ENCODE data around the gene COL4A6.

The COL4A6 gene

DNA sequence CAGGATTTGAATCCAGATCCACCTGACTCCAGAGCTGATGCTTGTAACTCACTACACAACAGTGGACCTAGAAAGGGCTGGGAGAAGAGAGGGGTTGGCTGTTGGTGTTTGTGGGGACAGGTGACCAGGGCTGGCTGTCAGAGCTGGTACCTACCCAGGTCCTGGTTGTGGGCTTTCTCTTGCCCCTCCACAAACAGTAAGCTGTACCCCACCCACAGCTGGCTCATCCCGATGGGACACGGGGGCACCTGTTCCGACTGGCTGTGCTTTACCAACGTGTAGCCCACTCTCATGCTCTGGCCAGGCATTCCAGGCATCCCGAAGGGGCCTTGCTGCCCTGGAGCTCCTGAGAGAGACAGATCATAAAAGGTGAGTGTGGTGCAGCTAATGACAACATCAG is 277.9 kb downstream of the COL4A6 start:
- TF ChIP-seq, protein P1, sequence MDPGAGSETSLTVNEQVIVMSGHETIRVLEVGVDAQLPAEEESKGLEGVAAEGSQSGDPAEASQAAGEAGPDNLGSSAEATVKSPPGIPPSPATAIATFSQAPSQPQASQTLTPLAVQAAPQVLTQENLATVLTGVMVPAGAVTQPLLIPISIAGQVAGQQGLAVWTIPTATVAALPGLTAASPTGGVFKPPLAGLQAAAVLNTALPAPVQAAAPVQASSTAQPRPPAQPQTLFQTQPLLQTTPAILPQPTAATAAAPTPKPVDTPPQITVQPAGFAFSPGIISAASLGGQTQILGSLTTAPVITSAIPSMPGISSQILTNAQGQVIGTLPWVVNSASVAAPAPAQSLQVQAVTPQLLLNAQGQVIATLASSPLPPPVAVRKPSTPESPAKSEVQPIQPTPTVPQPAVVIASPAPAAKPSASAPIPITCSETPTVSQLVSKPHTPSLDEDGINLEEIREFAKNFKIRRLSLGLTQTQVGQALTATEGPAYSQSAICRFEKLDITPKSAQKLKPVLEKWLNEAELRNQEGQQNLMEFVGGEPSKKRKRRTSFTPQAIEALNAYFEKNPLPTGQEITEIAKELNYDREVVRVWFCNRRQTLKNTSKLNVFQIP (CRISPR knock-in tag; IDR thresholded peaks at IDR 0.05; ENCODE audit: borderline replicate concordance, low read depth), result no peak
- TF ChIP-seq ZFP30 (CRISPR knock-in tag; IDR thresholded peaks at IDR 0.05) (no peak), CSDC2 (CRISPR knock-in tag; IDR thresholded peaks at IDR 0.05) (no peak), RARB (CRISPR knock-in tag; IDR thresholded peaks at IDR 0.05) (no peak), ARNTL (CRISPR knock-in tag; IDR thresholded peaks at IDR 0.05; ENCODE audit: borderline replicate concordance, low read depth) (no peak), ZNF70 (CRISPR knock-in tag; IDR thresholded peaks at IDR 0.05) (no peak), TOX (CRISPR knock-in tag; IDR thresholded peaks at IDR 0.05; ENCODE audit: borderline replicate concordance) (no peak), ISL1 (CRISPR knock-in tag; IDR thresholded peaks at IDR 0.05) (no peak)
- no peak for ATAC-seq

- ATAC-seq, result no peak
- TF ChIP-seq RARB (CRISPR knock-in tag; IDR thresholded peaks at IDR 0.05) (no peak), ZNF70 (CRISPR knock-in tag; IDR thresholded peaks at IDR 0.05) (no peak), TCF4 (CRISPR knock-in tag; IDR thresholded peaks at IDR 0.05; ENCODE audit: borderline replicate concordance) (no peak), CSRNP3 (CRISPR knock-in tag; IDR thresholded peaks at IDR 0.05) (no peak), TOX (CRISPR knock-in tag; IDR thresholded peaks at IDR 0.05; ENCODE audit: borderline replicate concordance) (no peak), ARNTL (CRISPR knock-in tag; IDR thresholded peaks at IDR 0.05; ENCODE audit: borderline replicate concordance, low read depth) (no peak), SNAI2 (CRISPR knock-in tag; IDR thresholded peaks at IDR 0.05) (no peak), ZNF8 (CRISPR knock-in tag; IDR thresholded peaks at IDR 0.05) (no peak), ZC3H10 (CRISPR knock-in tag; IDR thresholded peaks at IDR 0.05) (no peak), BACH2 (CRISPR knock-in tag; IDR thresholded peaks at IDR 0.05; ENCODE audit: borderline replicate concordance) (no peak), TSHZ2 (CRISPR knock-in tag; IDR thresholded peaks at IDR 0.05) (no peak), ISL1 (CRISPR knock-in tag; IDR thresholded peaks at IDR 0.05) (no peak), CSDC2 (CRISPR knock-in tag; IDR thresholded peaks at IDR 0.05) (no peak), GLIS3 (CRISPR knock-in tag; IDR thresholded peaks at IDR 0.05) (no peak), ZNF565 (CRISPR knock-in tag; conservative IDR thresholded peaks at IDR 0.05; ENCODE audit: low read depth) (no peak)
- TF ChIP-seq, protein P2, sequence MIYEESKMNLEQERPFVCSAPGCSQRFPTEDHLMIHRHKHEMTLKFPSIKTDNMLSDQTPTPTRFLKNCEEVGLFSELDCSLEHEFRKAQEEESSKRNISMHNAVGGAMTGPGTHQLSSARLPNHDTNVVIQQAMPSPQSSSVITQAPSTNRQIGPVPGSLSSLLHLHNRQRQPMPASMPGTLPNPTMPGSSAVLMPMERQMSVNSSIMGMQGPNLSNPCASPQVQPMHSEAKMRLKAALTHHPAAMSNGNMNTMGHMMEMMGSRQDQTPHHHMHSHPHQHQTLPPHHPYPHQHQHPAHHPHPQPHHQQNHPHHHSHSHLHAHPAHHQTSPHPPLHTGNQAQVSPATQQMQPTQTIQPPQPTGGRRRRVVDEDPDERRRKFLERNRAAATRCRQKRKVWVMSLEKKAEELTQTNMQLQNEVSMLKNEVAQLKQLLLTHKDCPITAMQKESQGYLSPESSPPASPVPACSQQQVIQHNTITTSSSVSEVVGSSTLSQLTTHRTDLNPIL (CRISPR knock-in tag; IDR thresholded peaks at IDR 0.05; ENCODE audit: low read depth), result no peak
Observed at GRCh38 chrX:108159028-108159670, 279.1 kb downstream of the COL4A6 start.

- no peak for ATAC-seq
- no peak for TF ChIP-seq CSDC2 (CRISPR knock-in tag; IDR thresholded peaks at IDR 0.05)
- TF ChIP-seq BACH2 (CRISPR knock-in tag; IDR thresholded peaks at IDR 0.05; ENCODE audit: borderline replicate concordance), result no peak
- TF ChIP-seq ZFP3 (CRISPR knock-in tag; IDR thresholded peaks at IDR 0.05), result no peak
- TF ChIP-seq, protein P2 (CRISPR knock-in tag; IDR thresholded peaks at IDR 0.05; ENCODE audit: low read depth), result no peak
- no peak for TF ChIP-seq PATZ1 (CRISPR knock-in tag; IDR thresholded peaks at IDR 0.05; ENCODE audit: borderline replicate concordance)
- no peak for TF ChIP-seq RARB (CRISPR knock-in tag; IDR thresholded peaks at IDR 0.05)
- TF ChIP-seq CSRNP3 (CRISPR knock-in tag; IDR thresholded peaks at IDR 0.05), result no peak
- no peak for TF ChIP-seq TSHZ2 (CRISPR knock-in tag; IDR thresholded peaks at IDR 0.05)
- no peak for TF ChIP-seq TCF4 (CRISPR knock-in tag; IDR thresholded peaks at IDR 0.05; ENCODE audit: borderline replicate concordance)
- TF ChIP-seq ZNF565 (CRISPR knock-in tag; conservative IDR thresholded peaks at IDR 0.05; ENCODE audit: low read depth), result no peak
- no peak for TF ChIP-seq OSR1 (CRISPR knock-in tag; IDR thresholded peaks at IDR 0.05)
- no peak for TF ChIP-seq ISL1 (CRISPR knock-in tag; IDR thresholded peaks at IDR 0.05)
Observed at GRCh38 chrX:108157628-108158027, 280.6 kb downstream of the COL4A6 start.
